ENCODE measurements around the gene EMID1.
A peak's percentile ranks its signal among the peaks of the same experiment; 100 is the strongest.

The EMID1 gene

GRCh38 chr22:29205594-29206371 lies at the start of gene EMID1:
Gene EMID1 (plus strand): TSS chr22:29205896. CDS start chr22:29206039, 143 bp downstream.
- DNase-seq (ENCODE audit: low spot score): peak; percentile 85

- DNase-seq (ENCODE audit: low spot score): no peak
Observed at GRCh38 chr22:29155966-29156365, 49.7 kb upstream of the EMID1 start.

GRCh38 chr22:29156507-29156906 lies 49.2 kb upstream of the EMID1 start:
- peak; percentile 58 for DNase-seq (ENCODE audit: low spot score)

GRCh38 chr22:29157759-29158535 lies 47.7 kb upstream of the EMID1 start:
- peak; percentile 45 for DNase-seq (ENCODE audit: low spot score)

DNA sequence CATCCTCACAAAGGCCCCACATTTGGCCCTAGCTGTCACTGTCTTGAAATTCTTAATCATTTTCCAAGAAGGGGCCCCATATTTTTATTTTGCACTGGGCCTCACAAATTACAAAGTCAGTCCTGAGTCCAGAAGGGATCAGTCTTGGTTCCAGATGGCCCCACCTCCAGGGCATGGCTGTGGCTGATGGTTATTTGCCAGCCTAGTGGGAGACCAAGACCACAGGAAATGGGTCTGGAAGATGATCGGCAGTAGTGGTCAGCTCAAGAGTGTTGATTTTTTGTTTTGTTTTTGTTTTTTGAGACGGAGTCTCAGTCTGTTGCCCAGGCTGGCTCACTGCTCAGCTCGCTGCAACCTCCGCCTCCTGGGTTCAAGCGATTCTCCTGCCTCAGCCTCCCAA lies 47.1 kb upstream of the EMID1 start:
- DNase-seq (ENCODE audit: low spot score): no peak

DNA sequence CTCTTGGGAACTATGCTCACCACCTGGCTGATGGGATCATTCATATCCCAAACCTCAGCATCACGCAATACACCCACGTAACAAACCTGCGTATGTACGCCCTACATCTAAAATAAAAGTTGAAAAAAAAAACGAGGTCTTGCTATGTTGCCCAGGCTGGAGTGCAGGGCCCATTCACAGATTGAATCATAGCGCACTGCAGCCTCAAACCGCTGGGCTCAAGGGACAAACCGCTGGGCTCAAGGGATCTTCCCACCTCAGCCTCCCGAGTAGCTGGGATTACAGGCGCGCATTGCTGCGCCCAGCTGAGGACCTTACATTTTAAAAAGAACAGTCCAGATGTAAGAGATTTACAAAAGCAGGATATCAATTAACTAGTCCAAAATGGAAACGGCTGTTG lies 41.9 kb upstream of the EMID1 start:
- DNase-seq (ENCODE audit: low spot score): no peak

- no peak for DNase-seq (ENCODE audit: low spot score)
Observed at GRCh38 chr22:29165321-29166060, 40.2 kb upstream of the EMID1 start.

GRCh38 chr22:29166180-29166579 lies 39.5 kb upstream of the EMID1 start:
- no peak for DNase-seq (ENCODE audit: low spot score)

DNA sequence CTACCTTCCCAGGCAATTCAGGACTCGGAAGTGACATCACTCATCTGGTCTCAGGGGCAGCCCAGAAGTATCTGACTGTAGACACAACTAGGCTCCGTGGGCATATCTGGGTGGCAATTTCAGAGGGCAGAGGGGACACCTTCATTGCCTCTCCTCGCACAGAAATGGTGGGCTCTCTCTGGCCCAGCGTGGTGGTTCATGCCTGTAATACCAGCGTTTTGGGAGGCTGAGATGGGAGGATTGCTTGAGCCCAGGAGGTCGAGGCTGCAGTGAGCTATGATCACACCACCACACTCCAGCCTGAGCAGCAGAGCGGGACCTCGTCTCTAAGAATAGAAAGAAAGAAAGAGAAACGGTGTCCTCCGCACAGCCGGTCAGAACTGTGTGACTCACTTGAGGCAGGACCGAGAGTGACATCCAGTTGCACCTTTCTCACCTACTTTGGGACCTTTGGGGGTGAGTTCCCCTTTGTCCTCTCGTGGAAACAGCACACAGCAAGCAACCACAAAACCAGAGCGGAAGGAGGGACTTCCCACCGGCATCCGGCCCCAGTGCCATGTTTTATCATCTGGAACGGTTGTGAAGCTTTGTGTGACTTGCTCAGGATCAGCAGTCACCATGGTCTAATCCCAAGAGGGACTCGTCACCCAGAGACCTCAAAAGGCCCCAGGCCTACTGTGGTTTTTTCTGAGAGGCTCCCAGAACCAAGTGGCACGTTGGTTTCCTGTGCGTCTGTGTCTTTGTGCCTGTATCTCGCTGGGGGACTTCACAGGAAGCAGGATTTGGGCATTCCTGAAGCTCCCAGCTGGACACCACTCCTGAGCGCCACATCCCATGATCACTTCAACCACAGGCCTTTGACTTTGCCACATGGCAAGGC lies 38.4 kb upstream of the EMID1 start:
- peak; percentile 3 for DNase-seq (ENCODE audit: low spot score)

DNA sequence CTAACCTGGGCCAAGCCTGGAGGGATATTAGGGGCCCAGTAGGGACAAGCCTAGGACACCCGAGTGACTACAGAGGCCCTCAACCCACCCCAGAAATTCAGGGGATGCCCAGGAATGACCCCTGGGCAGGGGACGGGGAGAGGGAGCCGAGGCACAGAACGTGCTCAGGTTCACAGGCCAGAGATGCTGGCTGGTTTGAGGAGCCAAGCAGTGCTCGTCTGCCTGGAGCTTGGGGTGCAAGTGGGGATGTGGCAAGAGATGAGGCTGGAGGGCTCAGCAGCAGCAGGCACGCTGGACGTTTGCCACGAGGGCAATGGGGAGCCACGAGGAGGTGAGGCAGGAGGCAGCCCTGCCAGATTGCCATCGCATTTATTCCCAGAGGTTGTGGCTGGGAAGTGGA lies 34.0 kb upstream of the EMID1 start:
- no peak for DNase-seq (ENCODE audit: low spot score)

DNA sequence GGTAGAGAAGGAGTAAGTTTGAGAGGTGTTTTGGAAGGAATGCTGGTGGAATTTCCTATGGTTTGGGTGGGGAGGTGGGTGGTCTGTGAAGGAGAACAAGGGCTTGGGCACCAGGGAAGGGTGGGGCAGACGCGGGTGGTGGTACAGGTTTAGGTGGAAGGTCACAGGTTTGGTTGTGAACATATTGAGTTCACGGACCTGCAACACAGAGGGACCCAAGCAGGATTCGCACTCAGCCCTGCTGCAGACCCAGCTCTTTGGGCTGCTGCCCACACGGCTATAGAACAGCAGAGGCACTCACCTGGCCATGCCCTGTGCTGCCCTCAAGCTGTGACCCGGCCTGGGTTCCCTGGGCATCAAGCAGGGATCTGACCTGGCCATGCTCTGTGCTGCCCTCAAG lies 33.5 kb upstream of the EMID1 start:
- no peak for DNase-seq (ENCODE audit: low spot score)

DNA sequence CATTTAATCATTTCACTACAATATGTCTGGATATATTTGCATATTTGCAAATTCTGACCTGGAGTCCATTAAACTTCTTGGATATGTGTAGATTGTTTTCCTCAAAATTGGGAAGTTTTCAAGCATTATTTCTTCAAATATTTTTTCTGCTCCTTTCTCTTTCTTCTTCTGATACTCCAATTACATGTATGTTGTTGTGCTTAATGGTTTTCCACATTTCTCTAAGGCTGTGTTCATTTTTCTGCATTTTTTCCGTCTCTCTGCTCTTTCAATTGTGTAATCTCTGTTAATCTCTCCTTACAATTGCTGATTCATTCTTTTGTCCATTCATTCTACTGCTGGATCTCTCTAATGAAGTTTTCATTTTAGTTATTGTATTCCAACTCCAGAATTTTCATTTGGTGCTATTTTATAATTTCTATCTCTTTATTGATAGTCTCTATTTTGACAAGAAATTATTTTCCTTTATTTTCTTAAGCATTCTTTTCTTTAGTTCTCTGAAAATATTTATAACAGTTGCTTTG lies 30.3 kb upstream of the EMID1 start:
- DNase-seq (ENCODE audit: low spot score): no peak

GRCh38 chr22:29183971-29184848 lies 21.5 kb upstream of the EMID1 start:
- DNase-seq (ENCODE audit: low spot score): no peak

DNA sequence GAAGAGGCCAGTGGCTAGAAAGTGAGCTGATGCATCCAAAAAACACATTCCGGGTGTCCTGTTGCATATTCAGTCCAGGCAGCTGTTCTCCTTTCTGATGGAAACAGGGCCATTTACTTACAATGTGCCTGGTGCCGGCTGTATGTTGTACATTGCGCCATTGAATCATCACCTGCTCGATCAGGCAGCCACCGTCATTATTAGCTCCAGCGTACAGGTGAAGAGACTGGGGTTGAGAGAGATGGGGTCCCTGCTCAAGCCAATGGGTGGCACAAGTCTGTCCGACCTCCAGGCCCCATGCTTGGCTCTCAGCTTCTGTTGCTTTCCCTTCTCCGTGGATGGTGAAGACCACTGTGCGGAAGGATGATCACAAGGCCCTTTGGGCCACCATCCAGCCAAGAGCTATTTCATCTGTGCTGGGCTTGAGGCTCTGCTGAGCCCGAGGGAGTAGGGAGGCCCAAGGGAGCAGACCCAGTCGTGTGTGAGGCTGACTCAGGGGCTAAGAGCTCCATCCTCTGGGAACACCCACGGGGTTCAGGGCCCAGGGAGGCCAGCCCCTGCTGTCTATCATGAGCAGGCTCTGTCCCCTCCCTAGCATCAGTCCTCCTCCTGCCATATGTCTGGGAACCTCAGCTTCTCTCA lies 20.7 kb upstream of the EMID1 start:
- no peak for DNase-seq (ENCODE audit: low spot score)

GRCh38 chr22:29186302-29186701 lies 19.4 kb upstream of the EMID1 start:
- no peak for DNase-seq (ENCODE audit: low spot score)

- peak; percentile 3 for DNase-seq (ENCODE audit: low spot score)
Observed at GRCh38 chr22:29187831-29188230, 17.9 kb upstream of the EMID1 start.

GRCh38 chr22:29190051-29190450 lies 15.6 kb upstream of the EMID1 start:
- peak; percentile 1 for DNase-seq (ENCODE audit: low spot score)

- DNase-seq (ENCODE audit: low spot score): no peak
Observed at GRCh38 chr22:29190918-29191317, 14.8 kb upstream of the EMID1 start.

DNA sequence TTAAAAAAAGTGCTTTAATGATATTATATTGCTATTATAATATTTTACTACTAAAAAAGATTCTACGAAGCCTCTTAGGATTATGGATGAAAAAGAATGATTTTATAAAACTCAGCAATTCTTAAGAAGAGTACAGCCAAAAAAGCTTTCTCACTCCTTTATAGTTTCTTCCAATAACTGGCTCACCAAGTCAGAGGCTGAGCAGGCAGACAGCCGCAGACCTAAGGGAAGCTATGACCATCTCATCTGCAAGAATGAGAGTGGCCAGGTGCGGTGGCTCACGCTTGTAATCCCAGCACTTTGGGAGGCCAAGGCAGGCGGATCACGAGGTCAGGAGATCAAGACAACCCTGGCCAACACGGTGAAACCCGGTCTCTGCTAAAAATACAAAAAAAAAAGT lies 12.7 kb upstream of the EMID1 start:
- DNase-seq (ENCODE audit: low spot score): no peak

DNA sequence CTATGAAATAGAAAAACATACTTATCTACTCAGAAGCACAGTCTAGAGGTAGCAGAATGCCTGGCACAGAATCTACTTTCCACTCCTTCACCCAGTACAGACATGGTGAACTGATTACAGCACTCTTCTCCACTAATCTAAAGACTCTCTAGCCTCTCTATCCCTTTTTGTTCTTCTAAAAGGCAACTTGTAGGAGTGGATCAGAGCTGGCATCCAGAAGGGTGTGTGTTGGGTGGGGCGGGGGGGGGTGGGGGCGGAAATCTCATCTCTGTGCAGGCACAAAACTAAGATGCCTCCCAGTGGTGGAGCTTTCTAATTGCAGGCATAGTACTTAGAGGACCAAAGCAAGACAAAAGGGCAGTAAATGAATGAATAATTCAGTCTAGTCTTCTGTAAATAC lies 11.5 kb upstream of the EMID1 start:
- peak; percentile 34 for DNase-seq (ENCODE audit: low spot score)
